ENCODE results near the gene PLD3.

PLD3 gene

GRCh38 chr19:40419066-40419612 is 70.6 kb downstream of the PLD3 start:
- Histone ChIP-seq H3K4me3 (ENCODE audit: low read length) (no peak overlapping the region), H3K9me3 (ENCODE audit: control insufficient read depth, low read length) (no peaks in the 10 kb centered on the region), H3K27me3 (replicated peaks; ENCODE audit: control insufficient read depth, insufficient read depth, low read length) (no peaks in the 10 kb centered on the region), H3K9ac (ENCODE audit: low read length) (no peak overlapping the region), H3K36me3 (ENCODE audit: control insufficient read depth, insufficient read depth, low read length, severe bottlenecking) (peaks cover 14% of the 10 kb centered on the region), H3K4me1 (ENCODE audit: control insufficient read depth, insufficient read depth, low read length) (peaks cover 22% of the 10 kb centered on the region)
- no peak for DNase-seq (ENCODE audit: low read depth)

- peaks cover 23% of the 10 kb centered on the region for H3K4me1 ChIP-seq (ENCODE audit: control insufficient read depth, insufficient read depth, low read length)
- H3K36me3 ChIP-seq (ENCODE audit: control insufficient read depth, insufficient read depth, low read length, severe bottlenecking) = peaks cover 14% of the 10 kb centered on the region
- no peak overlapping the region for H3K4me3 ChIP-seq (ENCODE audit: low read length)
- no peaks in the 10 kb centered on the region for H3K27me3 ChIP-seq (replicated peaks; ENCODE audit: control insufficient read depth, insufficient read depth, low read length)
- DNase-seq (ENCODE audit: low read depth) = no peak
- H3K9me3 ChIP-seq (ENCODE audit: control insufficient read depth, low read length) = no peaks in the 10 kb centered on the region
- no peak overlapping the region for H3K9ac ChIP-seq (ENCODE audit: low read length)
These were observed 71.3 kb downstream of the PLD3 start for GRCh38 chr19:40419780-40420179.

GRCh38 chr19:40420451-40420765 is 71.9 kb downstream of the PLD3 start:
- H3K4me3 ChIP-seq (ENCODE audit: low read length) = peak overlapping the region; percentile 88
- H3K27me3 ChIP-seq (replicated peaks; ENCODE audit: control insufficient read depth, insufficient read depth, low read length) = no peaks in the 10 kb centered on the region
- no peaks in the 10 kb centered on the region for H3K9me3 ChIP-seq (ENCODE audit: control insufficient read depth, low read length)
- peaks cover 14% of the 10 kb centered on the region for H3K36me3 ChIP-seq (ENCODE audit: control insufficient read depth, insufficient read depth, low read length, severe bottlenecking)
- DNase-seq (ENCODE audit: low read depth) = no peak
- peaks cover 23% of the 10 kb centered on the region for H3K4me1 ChIP-seq (ENCODE audit: control insufficient read depth, insufficient read depth, low read length)
- peak overlapping the region; percentile 98 for H3K9ac ChIP-seq (ENCODE audit: low read length)

GRCh38 chr19:40420766-40421765 is 72.6 kb downstream of the PLD3 start:
- peak; percentile 97 for DNase-seq (ENCODE audit: low read depth)
- Histone ChIP-seq H3K9ac (ENCODE audit: low read length) (peak overlapping the region; percentile 98), H3K9me3 (ENCODE audit: control insufficient read depth, low read length) (no peaks in the 10 kb centered on the region)

GRCh38 chr19:40421993-40422747 is 73.7 kb downstream of the PLD3 start:
- Histone ChIP-seq H3K36me3 (ENCODE audit: control insufficient read depth, insufficient read depth, low read length, severe bottlenecking) (peaks cover 14% of the 10 kb centered on the region), H3K4me3 (ENCODE audit: low read length) (no peak overlapping the region), H3K4me1 (ENCODE audit: control insufficient read depth, insufficient read depth, low read length) (peaks cover 23% of the 10 kb centered on the region), H3K27me3 (replicated peaks; ENCODE audit: control insufficient read depth, insufficient read depth, low read length) (no peaks in the 10 kb centered on the region), H3K9ac (ENCODE audit: low read length) (peak overlapping the region; percentile 98), H3K9me3 (ENCODE audit: control insufficient read depth, low read length) (no peaks in the 10 kb centered on the region)
- no peak for DNase-seq (ENCODE audit: low read depth)

More at GRCh38 chr19:40420766-40421765, 72.6 kb downstream of the PLD3 start:
- Histone ChIP-seq H3K36me3 (ENCODE audit: control insufficient read depth, insufficient read depth, low read length, severe bottlenecking) (peaks cover 14% of the 10 kb centered on the region), H3K27me3 (replicated peaks; ENCODE audit: control insufficient read depth, insufficient read depth, low read length) (no peaks in the 10 kb centered on the region), H3K4me3 (ENCODE audit: low read length) (peak overlapping the region; percentile 88), H3K4me1 (ENCODE audit: control insufficient read depth, insufficient read depth, low read length) (peaks cover 23% of the 10 kb centered on the region)

GRCh38 chr19:40422748-40423566 is 74.5 kb downstream of the PLD3 start:
- no peak overlapping the region for H3K4me3 ChIP-seq (ENCODE audit: low read length)

GRCh38 chr19:40423938-40424337 is 75.4 kb downstream of the PLD3 start:
- peak overlapping the region; percentile 98 for H3K9ac ChIP-seq (ENCODE audit: low read length)
- H3K27me3 ChIP-seq (replicated peaks; ENCODE audit: control insufficient read depth, insufficient read depth, low read length) = no peaks in the 10 kb centered on the region
- H3K4me3 ChIP-seq (ENCODE audit: low read length) = peak overlapping the region; percentile 90
- H3K9me3 ChIP-seq (ENCODE audit: control insufficient read depth, low read length) = no peaks in the 10 kb centered on the region
- H3K36me3 ChIP-seq (ENCODE audit: control insufficient read depth, insufficient read depth, low read length, severe bottlenecking) = peaks cover 14% of the 10 kb centered on the region
- DNase-seq (ENCODE audit: low read depth) = no peak
- H3K4me1 ChIP-seq (ENCODE audit: control insufficient read depth, insufficient read depth, low read length) = peaks cover 23% of the 10 kb centered on the region

More at GRCh38 chr19:40422748-40423566, 74.5 kb downstream of the PLD3 start:
- H3K27me3 ChIP-seq (replicated peaks; ENCODE audit: control insufficient read depth, insufficient read depth, low read length) = no peaks in the 10 kb centered on the region
- H3K9me3 ChIP-seq (ENCODE audit: control insufficient read depth, low read length) = no peaks in the 10 kb centered on the region
- peaks cover 23% of the 10 kb centered on the region for H3K4me1 ChIP-seq (ENCODE audit: control insufficient read depth, insufficient read depth, low read length)
- H3K9ac ChIP-seq (ENCODE audit: low read length) = peak overlapping the region; percentile 98
- DNase-seq (ENCODE audit: low read depth) = no peak
- H3K36me3 ChIP-seq (ENCODE audit: control insufficient read depth, insufficient read depth, low read length, severe bottlenecking) = peaks cover 14% of the 10 kb centered on the region

- H3K9me3 ChIP-seq (ENCODE audit: control insufficient read depth, low read length) = no peaks in the 10 kb centered on the region
- DNase-seq (ENCODE audit: low read depth) = peak; percentile 53
These were observed 76.3 kb downstream of the PLD3 start for GRCh38 chr19:40424637-40425449.

GRCh38 chr19:40425450-40426287 is 77.2 kb downstream of the PLD3 start, which contains the start of gene SERTAD1:
SERTAD1 (minus strand) TSS chr19:40425992; CDS start chr19:40423546, 2,446 bp downstream.
- Histone ChIP-seq H3K9me3 (ENCODE audit: control insufficient read depth, low read length) (no peaks in the 10 kb centered on the region), H3K36me3 (ENCODE audit: control insufficient read depth, insufficient read depth, low read length, severe bottlenecking) (peaks cover 14% of the 10 kb centered on the region), H3K27me3 (replicated peaks; ENCODE audit: control insufficient read depth, insufficient read depth, low read length) (no peaks in the 10 kb centered on the region), H3K9ac (ENCODE audit: low read length) (peak within 1 kb of the TSS; percentile 98), H3K4me1 (ENCODE audit: control insufficient read depth, insufficient read depth, low read length) (peaks cover 23% of the 10 kb centered on the region), H3K4me3 (ENCODE audit: low read length) (peak within 1 kb of the TSS; percentile 90)
- peak; percentile 100 for DNase-seq (ENCODE audit: low read depth)

More at GRCh38 chr19:40424637-40425449, 76.3 kb downstream of the PLD3 start:
- peak overlapping the region; percentile 98 for H3K9ac ChIP-seq (ENCODE audit: low read length)
- H3K36me3 ChIP-seq (ENCODE audit: control insufficient read depth, insufficient read depth, low read length, severe bottlenecking) = peaks cover 14% of the 10 kb centered on the region
- H3K4me3 ChIP-seq (ENCODE audit: low read length) = peak overlapping the region; percentile 90
- no peaks in the 10 kb centered on the region for H3K27me3 ChIP-seq (replicated peaks; ENCODE audit: control insufficient read depth, insufficient read depth, low read length)
- peaks cover 23% of the 10 kb centered on the region for H3K4me1 ChIP-seq (ENCODE audit: control insufficient read depth, insufficient read depth, low read length)
